Left kidney (tissue), 8 donors: ENCODE data around the gene IFI6. TPM values are rescaled to one million over a fixed set of nuclear protein-coding genes. Genes with fewer than 3 reads are reported as not detected.
"Not testable (repeated sequence)": the region's sequence is repeated elsewhere in the genome, so short reads cannot be mapped to it uniquely, and the experiment has no call there.

Source experiments
- DNase-seq: peaks from one replicate; pipeline ENCODE4 v3.0.0-alpha.2; 2013
- long read RNA-seq, 8 donors: transcript quantifications; one replicate each; lab custom pipeline, GENCODE V29; 2026
- polyA plus RNA-seq: library from polyadenylated mRNA; unstranded; fragments of 120-200 nt; gene quantifications from one replicate; pipeline ENCODE4 v1.2.1, GENCODE V29; 2013; ENCODE audit not compliant: insufficient read length

Gene IFI6
- polyA plus RNA-seq, result 14.9 TPM
- long read RNA-seq, donor 1, transcript IFI6-202 (5 exons, 841 nt), result major isoform, 34 of 35 reads
- long read RNA-seq, donor 1, partial matches to known transcripts, result 0 of 35 reads
- long read RNA-seq, donor 1, other reads (novel, unspliced or antisense), result 0 of 35 reads
- long read RNA-seq, donor 2, transcript IFI6-202 (5 exons, 841 nt), result major isoform, 19 of 22 reads
- long read RNA-seq, donor 2, partial matches to known transcripts, result 0 of 22 reads
- long read RNA-seq, donor 2, other reads (novel, unspliced or antisense), result 0 of 22 reads
- long read RNA-seq, donor 3, transcript IFI6-202 (5 exons, 841 nt), result major isoform, 14 of 44 reads
- long read RNA-seq, donor 3, partial matches to known transcripts, result 27 of 44 reads
- long read RNA-seq, donor 3, other reads (novel, unspliced or antisense), result 0 of 44 reads
- long read RNA-seq, donor 4, partial matches to known transcripts, result 23 of 28 reads
- long read RNA-seq, donor 4, other reads (novel, unspliced or antisense), result 0 of 28 reads
- long read RNA-seq, donor 5, transcript IFI6-203 (5 exons, 828 nt), result minor isoform, 10 of 120 reads
- long read RNA-seq, donor 5, transcript IFI6-202 (5 exons, 841 nt), result major isoform, 26 of 120 reads
- long read RNA-seq, donor 5, partial matches to known transcripts, result 82 of 120 reads
- long read RNA-seq, donor 5, other reads (novel, unspliced or antisense), result 0 of 120 reads
- long read RNA-seq, donor 6, transcript IFI6-202 (5 exons, 841 nt), result major isoform, 26 of 28 reads
- long read RNA-seq, donor 6, partial matches to known transcripts, result 0 of 28 reads
- long read RNA-seq, donor 6, other reads (novel, unspliced or antisense), result 0 of 28 reads
- long read RNA-seq, donor 7, transcript IFI6-202 (5 exons, 841 nt), result major isoform, 34 of 115 reads
- long read RNA-seq, donor 7, partial matches to known transcripts, result 78 of 115 reads
- long read RNA-seq, donor 7, other reads (novel, unspliced or antisense), result 0 of 115 reads
- long read RNA-seq, donor 8, transcript IFI6-202 (5 exons, 841 nt), result major isoform, 13 of 52 reads
- long read RNA-seq, donor 8, partial matches to known transcripts, result 35 of 52 reads
- long read RNA-seq, donor 8, other reads (novel, unspliced or antisense), result 0 of 52 reads

GRCh38 chr1:27671964-27672749 is at the start of gene IFI6:
TSS of gene IFI6 (minus strand) at chr1:27672192. CDS start at chr1:27669314, 2,878 bp downstream.
- peak; percentile 95 for DNase-seq

GRCh38 chr1:27719286-27720251 is 47.6 kb upstream of the IFI6 start:
- no peak for DNase-seq

- DNase-seq, result no peak
Measured at GRCh38 chr1:27716262-27716895, 44.4 kb upstream of the IFI6 start.

- no peak for DNase-seq
Measured at GRCh38 chr1:27713869-27714513, 42.0 kb upstream of the IFI6 start.

- no peak for DNase-seq
Measured at GRCh38 chr1:27713139-27713725, 41.2 kb upstream of the IFI6 start.

- no peak for DNase-seq
Measured at GRCh38 chr1:27710574-27710973, 38.6 kb upstream of the IFI6 start.

GRCh38 chr1:27705545-27705944 is 33.6 kb upstream of the IFI6 start:
- DNase-seq, result no peak

GRCh38 chr1:27704958-27705357 is 33.0 kb upstream of the IFI6 start:
- no peak for DNase-seq

- not testable (repeated sequence) for DNase-seq
Measured at GRCh38 chr1:27696835-27697234, 24.8 kb upstream of the IFI6 start.

GRCh38 chr1:27690183-27690582 is 18.2 kb upstream of the IFI6 start:
- DNase-seq, result no peak

- DNase-seq, result no peak
Measured at GRCh38 chr1:27689423-27690173, 17.6 kb upstream of the IFI6 start.

GRCh38 chr1:27687906-27688305 is 15.9 kb upstream of the IFI6 start:
- DNase-seq, result no peak

GRCh38 chr1:27686223-27686990 is 14.4 kb upstream of the IFI6 start:
- no peak for DNase-seq

GRCh38 chr1:27684176-27684575 is 12.2 kb upstream of the IFI6 start:
- DNase-seq, result no peak

- no peak for DNase-seq
Measured at GRCh38 chr1:27682351-27682944, 10.5 kb upstream of the IFI6 start.

GRCh38 chr1:27681580-27681979 is 9.6 kb upstream of the IFI6 start:
- DNase-seq, result not testable (repeated sequence)

- DNase-seq, result not testable (repeated sequence)
Measured at GRCh38 chr1:27680225-27680791, 8.3 kb upstream of the IFI6 start.
